GM21526 (cell line): ENCODE results near the gene UBXN10.

Experiments used
- ATAC-seq: cut with Tn5 transposase; IDR thresholded peaks from one replicate; pipeline ENCODE4 v1.9.1; 2021; ENCODE audit warnings: moderate library complexity; ENCODE audit not compliant: unreplicated experiment, low FRiP score

UBXN10 gene, protein sequence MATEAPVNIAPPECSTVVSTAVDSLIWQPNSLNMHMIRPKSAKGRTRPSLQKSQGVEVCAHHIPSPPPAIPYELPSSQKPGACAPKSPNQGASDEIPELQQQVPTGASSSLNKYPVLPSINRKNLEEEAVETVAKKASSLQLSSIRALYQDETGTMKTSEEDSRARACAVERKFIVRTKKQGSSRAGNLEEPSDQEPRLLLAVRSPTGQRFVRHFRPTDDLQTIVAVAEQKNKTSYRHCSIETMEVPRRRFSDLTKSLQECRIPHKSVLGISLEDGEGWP

DNA sequence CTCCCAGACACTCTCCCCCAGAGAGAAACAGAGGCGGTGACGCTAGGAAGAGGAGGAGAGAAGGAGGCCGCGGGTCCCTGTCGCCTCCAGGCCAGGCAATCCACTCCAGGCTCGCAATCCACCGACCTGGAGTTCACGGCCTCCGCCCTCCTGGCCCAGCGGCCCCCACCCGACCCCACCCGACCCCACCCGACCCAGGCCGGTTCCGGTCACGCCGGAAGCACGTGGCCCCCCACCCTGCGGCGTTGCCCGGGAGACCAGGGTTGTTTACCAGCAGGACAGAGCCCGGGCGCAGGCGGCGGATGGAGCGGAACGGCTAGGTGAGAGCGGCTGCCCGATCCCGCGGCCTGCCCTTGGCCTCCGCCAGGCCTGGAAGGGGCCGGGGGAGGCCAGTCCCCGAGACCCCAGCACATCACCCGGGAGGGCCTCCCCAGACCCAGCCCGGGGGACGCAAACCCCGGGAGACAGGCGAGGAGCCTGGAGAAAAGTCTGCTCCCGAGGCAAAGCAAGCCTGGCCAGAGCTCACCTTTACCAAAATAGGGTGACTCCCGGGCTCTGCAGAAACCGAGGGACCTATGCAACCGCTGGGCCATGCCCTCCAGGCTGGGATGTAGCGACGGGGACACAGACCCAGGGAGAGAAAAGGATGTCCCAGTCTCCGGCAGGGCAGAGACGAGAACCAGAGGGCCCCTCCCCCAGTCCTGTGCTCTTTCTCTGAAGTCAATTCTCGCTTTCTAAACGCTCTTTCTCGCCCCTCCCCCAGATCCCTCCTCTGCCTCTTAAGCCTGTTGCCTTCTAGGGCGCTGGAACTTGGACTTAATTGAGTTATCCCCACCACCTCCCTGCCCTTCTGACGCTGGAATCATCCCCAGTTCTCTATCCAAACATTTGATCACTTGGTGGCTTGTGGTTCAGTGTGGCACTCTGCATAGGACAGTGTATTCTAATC, at the start of gene UBXN10, which contains the start of gene PLA2G2C:
UBXN10 (plus strand) TSS at position 263 of the 949 bp plus-strand sequence. CDS start 4,466 bp downstream, outside the sequence.
PLA2G2C (minus strand) TSS at position 685 of the 949 bp plus-strand sequence. CDS start 9,155 bp downstream, outside the sequence.
- no peak for ATAC-seq

DNA sequence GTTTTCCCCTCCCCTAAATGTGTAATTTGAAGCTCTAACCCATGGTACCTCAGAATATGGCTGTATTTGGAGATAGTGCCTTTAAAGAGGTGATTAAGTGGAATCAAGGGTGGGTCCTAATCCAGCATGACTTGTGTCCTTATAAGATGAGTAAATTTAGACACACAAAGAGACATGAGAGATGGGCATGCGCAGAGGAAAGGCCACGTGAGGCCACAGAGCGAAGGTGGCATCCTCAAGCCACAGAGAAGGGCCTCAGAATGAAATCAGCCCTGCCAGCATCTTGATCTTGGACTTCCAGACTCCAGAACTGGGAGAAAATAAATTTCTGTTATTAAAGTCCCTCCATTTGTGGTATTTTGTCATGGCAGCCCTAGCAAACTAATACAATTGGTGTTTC, 49.6 kb upstream of the UBXN10 start:
- ATAC-seq: no peak

DNA sequence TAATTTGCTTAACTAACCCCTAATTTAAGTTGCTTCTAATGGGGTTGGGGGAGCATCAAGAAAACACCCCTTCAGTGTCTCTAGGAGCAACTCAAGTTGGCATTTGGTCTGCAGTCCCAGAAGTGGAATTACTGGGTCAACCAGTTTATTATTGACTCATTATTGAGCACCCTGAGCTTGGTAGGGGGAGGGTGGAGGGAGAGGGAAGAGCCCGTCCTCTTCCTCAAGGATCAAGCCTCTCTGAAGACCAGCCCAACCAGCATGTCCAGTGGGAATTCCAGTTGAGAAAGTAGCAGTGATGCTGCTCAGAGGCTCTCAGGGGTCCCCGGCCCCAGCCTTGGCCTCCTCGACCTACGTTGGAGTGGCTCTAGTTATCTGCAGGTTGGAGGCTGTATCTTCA, 48.8 kb upstream of the UBXN10 start:
- ATAC-seq: no peak

DNA sequence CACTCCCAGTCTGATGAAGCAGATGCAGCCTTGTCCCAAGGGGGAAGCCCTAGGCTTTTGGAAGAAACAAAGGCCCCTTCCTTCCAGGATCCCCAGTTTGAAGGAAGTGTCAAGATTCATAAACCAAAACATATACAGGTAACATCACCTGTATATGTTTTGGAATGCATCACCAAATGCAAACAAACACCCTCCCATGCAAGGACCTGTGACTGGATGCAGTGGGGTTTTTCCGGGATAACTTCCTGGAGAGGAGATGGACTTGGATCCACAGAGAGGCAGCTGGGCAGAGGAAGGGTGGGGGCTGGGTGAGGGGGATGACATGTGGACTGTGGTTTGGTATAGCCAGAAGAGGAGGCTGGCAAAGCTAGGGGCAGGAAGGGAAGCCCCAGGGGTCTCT, 48.3 kb upstream of the UBXN10 start:
- no peak for ATAC-seq

DNA sequence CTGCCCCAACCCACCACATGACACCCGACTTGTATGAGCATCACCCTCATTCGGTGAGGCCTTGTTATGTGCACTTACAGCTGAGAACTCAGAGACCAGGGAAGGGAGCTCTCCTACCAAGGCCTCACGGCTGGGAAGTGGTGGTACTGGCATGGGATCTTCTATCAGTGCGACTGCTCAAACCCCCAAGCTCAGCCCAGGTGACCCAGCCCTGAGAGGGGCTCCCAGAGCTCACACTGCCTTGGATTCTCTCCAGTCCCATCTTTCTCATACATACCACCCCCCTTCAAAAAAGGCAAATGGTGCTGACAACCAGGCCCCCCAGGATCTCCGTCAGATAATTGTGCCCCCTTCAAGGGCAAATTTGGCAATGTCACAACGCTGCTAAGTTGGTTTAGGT, 47.5 kb upstream of the UBXN10 start:
- no peak for ATAC-seq

DNA sequence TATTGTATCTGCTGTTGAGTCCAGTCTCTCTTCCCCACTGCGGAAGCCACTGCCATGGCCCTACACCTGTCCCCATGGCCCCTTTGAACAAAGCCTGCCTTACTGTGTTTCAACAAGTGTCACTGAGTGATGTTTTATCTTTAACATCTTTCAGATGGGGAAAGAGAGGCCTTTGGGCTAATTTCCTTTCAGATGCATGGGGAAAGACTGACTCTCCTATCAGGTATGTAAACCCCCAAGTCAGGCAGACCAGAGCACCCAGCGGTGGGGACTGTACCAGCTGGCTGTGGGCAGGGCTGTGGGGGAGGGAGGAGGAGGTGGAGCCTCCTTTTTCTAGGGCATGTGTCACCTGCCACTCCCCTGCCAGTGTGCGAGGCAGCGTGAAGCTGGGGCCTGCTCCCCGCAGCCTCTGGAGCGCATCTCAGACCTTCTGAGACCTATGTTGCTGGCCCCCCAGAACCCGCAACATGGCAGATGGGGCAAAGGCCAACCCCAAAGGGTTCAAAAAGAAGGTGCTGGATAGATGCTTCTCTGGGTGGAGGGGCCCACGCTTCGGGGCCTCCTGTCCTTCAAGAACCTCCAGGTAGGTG, 46.8 kb upstream of the UBXN10 start, which contains the start of gene PLA2G2F:
PLA2G2F (plus strand) TSS at position 363 of the 590 bp plus-strand sequence; CDS start at position 468, 105 bp downstream.
- no peak for ATAC-seq

DNA sequence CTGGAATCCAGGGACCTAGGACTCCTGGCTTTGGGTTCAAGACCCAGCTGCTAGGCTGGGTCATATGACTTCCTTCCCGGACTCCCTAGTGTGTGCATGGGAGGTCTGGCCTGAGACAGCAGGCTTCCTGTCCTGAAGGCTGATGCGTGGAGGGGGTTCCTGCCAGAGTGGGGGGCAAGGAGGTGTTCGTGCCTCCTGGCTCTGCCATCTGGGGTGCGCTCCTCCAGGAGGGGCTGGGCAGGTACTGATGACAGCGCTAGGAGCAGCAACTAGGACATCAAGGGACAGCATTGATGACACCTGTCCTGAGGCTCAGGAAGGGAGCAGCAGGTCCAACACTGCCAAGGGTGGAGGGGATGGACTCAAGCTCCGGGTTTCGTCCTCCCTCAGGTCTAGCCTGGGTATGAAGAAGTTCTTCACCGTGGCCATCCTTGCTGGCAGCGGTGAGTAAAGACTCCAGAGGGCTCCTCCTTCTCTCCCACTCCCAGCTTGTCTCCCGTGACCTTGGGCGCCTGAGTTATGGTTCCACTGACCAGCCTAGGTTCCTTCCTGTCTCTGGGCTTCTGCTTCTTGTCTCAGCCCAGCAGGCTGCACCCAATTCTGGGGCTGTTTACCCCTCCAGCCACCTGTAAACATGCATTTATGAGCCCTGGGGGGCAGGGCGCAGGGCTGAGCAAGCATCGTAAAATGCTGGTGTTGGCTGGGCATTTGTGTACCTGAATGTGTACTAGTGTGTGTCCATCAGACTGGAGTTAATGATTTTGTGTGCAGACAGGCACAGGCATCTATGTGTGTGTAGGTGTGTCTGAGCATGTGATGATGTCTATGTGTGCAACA, 45.9 kb upstream of the UBXN10 start:
- ATAC-seq: no peak

DNA sequence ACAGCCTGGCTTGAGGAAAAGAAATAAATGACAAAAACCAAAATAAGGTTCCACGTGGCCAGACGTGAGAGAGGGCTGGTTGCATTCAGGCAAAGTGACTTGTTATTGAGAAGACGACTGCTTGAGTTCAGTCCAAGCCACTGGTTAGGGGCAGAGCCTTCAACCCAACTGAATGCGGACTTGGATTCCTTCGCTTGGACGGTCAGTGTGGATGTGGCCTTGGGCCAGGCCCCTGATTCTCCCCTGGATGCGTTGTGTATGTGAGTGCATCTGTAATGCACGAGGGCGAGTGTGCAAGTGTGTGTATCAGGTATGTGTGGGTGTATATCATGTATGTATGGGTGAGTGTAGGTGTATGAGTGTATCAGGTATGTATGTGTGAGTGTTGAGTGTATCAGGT, 44.9 kb upstream of the UBXN10 start:
- ATAC-seq: no peak

DNA sequence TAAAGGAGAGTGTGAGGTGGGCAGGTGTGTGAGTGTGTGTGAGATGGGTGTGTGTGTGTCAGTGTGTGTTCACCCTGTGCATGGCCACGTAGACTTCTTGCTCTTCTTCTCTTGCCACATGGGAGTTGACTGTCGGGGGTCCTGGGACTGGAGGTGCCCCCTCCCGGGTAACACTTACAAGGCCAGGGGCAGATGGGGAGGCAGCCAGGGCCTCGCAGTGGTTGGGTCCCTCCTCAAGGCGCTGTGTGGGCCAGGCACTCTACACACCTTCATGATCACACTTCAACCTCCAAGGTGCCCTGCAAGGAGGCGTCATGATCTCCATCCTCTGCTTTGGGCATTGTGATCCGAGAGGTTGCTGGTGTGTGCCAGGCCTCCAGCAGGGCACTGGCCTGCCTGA, 44.4 kb upstream of the UBXN10 start:
- ATAC-seq: no peak

DNA sequence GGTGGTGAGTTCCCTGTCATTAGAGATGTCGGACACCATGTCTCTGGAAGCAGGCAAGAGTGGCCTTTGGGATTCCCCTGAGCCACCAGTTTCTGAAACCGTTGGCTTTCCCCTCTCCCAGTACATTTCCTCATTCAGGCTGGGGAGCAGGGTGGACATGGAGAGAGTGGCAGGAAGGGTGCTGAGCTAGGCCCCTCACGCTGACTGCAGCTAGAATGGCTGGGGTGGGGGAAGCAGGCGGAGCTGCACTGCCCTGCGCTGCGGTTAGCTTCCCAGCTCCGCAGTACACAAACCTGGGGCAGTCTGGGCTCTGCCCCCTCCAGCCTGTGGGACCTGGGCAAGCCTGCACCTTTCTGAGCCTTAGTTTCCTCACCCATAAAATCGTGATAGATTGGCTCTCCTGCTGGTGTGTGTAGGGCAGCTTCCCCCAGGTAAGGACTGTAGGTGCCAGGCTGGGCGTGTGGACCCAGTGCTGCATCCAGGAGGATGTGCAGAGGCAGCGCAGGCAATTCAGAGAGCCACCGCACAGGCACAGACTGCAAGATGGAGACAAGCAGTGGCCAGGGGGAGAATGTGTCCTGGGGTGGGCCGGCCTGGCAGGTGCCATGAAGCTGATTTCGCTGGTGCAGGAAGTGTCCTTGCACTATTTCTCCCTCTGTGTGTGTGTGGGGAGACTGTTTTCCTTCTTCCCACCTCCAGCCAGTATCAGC, 43.7 kb upstream of the UBXN10 start:
- ATAC-seq: no peak

DNA sequence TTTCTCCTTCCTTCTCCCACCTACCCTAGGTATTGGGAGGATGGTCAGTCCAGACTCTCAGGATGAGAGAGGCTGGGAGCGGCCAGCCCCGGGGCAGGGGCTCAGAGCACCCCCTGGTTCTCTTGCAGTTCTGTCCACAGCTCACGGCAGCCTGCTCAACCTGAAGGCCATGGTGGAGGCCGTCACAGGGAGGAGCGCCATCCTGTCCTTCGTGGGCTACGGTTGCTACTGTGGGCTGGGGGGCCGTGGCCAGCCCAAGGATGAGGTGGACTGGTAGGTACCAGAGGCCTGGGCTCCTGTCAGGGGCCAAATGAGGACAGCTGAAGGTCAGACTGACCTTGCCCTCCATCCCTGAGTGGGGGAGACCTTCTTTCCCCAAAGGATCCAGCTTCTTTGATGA, 42.6 kb upstream of the UBXN10 start:
- ATAC-seq: no peak

DNA sequence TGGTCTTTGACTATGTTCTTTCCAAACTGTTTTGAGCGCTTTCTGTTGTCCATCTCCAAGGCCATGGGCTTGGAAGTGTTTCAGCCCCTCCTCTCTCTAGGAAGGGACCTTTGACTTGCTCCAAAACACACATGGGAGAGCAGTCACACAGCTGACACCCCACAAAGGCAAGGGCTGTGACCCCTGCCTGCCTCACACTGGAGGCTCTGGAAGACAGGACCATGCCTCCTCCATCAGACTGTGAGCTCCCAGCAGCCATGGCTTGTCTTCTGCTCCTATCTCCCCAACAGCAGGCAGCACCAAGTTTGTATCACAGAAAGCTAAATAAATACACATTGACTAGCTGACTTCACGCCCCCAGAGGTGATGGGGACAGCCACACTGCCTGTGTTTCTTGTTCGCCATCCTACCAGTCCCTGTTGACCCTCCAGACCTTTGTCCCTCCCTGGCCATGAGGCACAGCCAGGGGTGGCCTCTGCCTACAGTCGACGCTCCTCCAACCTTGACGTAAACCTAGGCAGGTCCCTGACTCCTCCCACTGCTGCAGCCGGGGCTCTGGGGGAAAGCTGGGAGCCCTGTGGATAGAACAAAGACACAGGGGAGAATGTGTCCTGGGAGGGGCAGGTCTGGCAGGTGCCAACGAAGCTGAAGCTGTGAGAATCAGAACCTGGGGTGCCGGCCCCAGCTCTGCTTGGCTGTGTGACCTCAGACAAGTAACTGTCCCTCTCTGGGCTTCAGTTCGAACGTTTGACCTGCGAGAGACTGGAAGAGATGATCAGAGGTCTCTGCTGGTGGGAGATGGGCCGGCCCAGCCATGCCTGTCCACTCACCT, 41.9 kb upstream of the UBXN10 start:
- ATAC-seq: no peak

DNA sequence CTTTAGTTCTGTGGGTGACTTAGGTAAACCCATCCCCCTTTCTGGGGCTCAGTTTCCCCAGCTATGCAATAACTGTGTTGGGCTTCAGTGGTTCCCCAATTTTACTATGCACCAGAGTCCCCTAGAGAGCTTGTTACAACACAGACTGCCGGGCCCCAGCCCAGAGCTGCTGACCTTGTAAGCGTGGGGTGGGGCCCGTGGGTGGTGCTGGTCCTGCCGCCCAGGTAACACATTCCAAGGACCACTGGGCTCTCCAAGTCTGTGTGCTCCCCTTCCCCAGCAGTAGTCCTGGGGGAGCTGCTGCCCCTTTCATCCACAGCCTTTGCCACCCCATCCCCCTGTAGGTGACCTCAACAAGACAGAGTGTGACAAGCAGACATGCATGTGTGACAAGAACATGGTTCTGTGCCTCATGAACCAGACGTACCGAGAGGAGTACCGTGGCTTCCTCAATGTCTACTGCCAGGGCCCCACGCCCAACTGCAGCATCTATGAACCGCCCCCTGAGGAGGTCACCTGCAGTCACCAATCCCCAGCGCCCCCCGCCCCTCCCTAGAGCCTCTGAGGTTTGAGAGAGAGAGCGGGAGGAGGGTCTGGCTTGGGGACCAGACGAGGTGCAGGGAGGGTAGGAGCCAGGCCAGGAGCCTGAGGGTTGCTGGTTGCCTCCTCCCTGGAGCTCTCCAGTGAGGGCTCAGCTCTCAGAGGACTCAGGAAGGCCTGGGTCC, 37.9 kb upstream of the UBXN10 start:
- no peak for ATAC-seq

DNA sequence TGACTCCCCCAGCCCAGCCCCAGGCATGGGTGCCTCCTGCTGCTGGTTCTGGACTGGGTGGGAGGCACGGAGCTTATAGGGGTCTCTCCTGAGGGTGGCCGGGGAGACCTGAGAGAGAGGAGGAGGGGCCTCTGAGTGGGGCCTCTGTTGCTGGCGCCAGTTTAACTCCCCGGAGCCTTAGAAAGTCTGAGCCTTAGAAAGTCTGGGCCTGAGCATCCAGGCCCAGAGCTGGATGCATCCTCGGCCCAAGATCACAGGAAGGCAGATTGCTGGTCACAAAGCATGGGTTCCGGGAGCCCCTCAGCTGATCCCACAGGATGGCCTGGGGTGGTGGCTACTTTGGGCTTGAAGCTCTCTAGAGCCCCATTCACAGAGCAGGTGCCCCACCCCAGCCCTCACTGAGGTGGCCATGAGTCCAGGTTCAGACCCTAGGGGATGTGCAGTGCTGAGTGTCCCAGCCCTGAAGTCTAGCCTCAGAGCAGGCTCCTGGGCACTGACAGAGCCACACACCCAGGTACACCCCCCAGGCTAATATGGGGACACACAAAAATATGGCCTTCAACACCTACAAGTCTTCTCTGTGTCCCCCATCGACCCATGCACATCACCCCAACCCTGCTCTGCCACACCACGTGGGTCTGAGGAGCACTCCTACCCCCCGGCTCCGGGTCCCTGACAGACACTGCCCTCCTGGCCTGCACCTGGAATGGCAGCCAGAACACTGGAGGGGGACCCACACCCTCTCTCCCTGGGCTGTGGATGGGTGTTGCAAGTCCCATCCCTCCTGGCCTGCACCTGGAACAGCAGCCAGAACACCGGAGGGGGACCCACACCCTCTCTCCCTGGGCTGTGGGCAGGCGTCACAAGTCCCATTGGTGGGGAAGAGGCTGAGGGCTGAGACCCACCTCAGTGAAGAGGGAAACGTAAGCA, 37.1 kb upstream of the UBXN10 start:
- no peak for ATAC-seq

DNA sequence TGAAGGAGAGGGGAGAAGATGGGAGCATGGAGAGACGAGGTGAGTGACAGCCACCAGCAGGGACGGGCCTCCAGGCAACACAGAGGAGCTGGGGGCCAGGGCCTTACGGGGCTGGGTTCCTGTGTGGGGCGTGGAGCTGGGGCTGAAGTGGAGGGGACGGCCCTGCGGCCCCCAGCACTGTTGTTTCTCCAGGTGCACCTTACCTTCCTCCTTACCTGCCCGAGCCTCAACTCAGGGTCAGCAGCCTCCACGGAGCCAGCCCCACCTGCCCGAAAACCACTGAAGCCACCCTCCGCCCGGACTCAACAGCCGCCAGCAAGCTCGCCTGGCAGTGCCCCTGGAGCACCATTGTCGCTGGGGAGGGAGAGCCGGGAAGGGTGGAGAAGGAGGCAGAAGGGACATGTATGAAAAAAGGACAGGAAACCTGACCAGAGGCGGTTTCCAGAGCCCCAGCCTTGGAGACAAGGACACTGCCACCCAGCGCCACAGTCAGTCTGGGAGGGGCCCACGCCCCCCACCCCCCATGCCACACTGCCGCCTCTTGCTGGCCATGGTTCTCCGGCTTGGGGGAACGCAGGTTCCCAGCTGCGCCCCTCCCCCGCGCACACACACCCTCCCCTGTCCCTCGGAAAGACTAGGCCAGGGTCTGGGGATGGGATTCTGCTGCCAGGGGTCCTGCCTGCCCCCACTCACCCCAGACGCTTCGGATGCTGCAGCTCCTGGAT, 36.1 kb upstream of the UBXN10 start:
- ATAC-seq: no peak

DNA sequence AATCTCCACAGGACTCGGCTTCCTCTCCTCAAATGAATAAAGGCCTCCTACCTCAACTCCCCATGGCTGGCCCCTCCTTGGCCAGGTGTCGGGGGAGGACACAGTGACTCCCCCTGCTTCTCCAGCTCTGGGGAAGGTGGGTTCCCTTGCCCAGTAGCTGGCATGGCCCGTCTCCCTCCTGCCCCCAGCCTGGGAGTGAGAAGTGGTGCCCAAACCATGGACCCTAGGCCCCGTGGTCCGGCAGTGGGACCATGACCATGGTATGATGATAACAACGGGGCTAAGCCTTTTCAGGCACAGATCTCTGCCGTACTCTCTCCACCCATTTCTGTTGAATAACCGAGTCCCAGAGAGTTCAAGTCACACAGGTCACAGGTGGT, 35.6 kb upstream of the UBXN10 start:
- no peak for ATAC-seq
